CD14-positive monocyte (primary cell): Measurements from ENCODE around the gene ZFYVE28. TPM values are rescaled to one million over a fixed set of nuclear protein-coding genes. Genes with fewer than 3 reads are reported as not detected.

Source experiments
- DNase-seq, 3 donors: peaks; one replicate each; pipeline ENCODE4 v3.0.0-alpha.2; 2011 to 2022
- H2AFZ ChIP-seq: 2 replicates; pipeline ENCODE4 v1.6.0; 2012; ENCODE audit warnings: mild to moderate bottlenecking, low read depth, low read length, inconsistent platforms; ENCODE audit not compliant: insufficient read depth, poor library complexity, severe bottlenecking
- H3K27ac ChIP-seq, 2 donors: 1 replicate in 1 of 2; 2 replicates in 1 of 2; pipeline ENCODE4 v1.5.1; 2012 to 2013; ENCODE audit warnings: low read length in 2 of 2, control low read depth in 1 of 2, inconsistent platforms in 1 of 2, low read depth in 1 of 2, mild to moderate bottlenecking in 1 of 2
- H3K27me3 ChIP-seq, 2 donors: one replicate each; pipeline versions ENCODE4 v1.6.0 to v1.6.1; 2011 to 2013; ENCODE audit warnings: low read length in 2 of 2; ENCODE audit not compliant: control insufficient read depth in 2 of 2, insufficient read depth in 2 of 2
- H3K36me3 ChIP-seq, 2 donors: replicated peaks in 1 of 2; 1 replicate in 1 of 2; 2 replicates in 1 of 2; pipeline versions ENCODE4 v1.5.1 to v1.6.1; 2012 to 2013; ENCODE audit warnings: low read length in 2 of 2, control low read depth in 1 of 2, inconsistent platforms in 1 of 2, mild to moderate bottlenecking in 1 of 2; ENCODE audit not compliant: insufficient read depth in 2 of 2, control insufficient read depth in 1 of 2
- H3K4me1 ChIP-seq, 2 donors: 1 replicate in 1 of 2; 2 replicates in 1 of 2; pipeline versions ENCODE4 v1.5.1 to v1.6.1; 2012 to 2013; ENCODE audit warnings: low read length in 2 of 2, control low read depth in 1 of 2, inconsistent platforms in 1 of 2, mild to moderate bottlenecking in 1 of 2, moderate library complexity in 1 of 2; ENCODE audit not compliant: insufficient read depth in 2 of 2, control insufficient read depth in 1 of 2
- H3K4me2 ChIP-seq: replicated peaks from 2 replicates; pipeline ENCODE3; 2012; ENCODE audit warnings: low read length, moderate library complexity, mild to moderate bottlenecking; ENCODE audit not compliant: poor library complexity, severe bottlenecking; ENCODE audit errors: extremely low read depth
- H3K4me3 ChIP-seq, 3 experiments: fragments of 200-600 bp in 1 of 3; sonication (generic) in 1 of 3; replicated peaks in 1 of 3; 1 replicate in 2 of 3; 2 replicates in 1 of 3; pipeline ENCODE4 v1.5.1; 2011 to 2013; ENCODE audit warnings: low read length in 3 of 3, mild to moderate bottlenecking in 3 of 3, control low read depth in 2 of 3, low read depth in 2 of 3, inconsistent platforms in 1 of 3, moderate library complexity in 1 of 3
- H3K79me2 ChIP-seq: 2 replicates; pipeline ENCODE4 v1.6.0; 2012; ENCODE audit warnings: mild to moderate bottlenecking, control low read depth, inconsistent platforms, low read length, moderate library complexity; ENCODE audit not compliant: insufficient read depth
- H3K9ac ChIP-seq: 2 replicates; pipeline ENCODE4 v1.6.0; 2017; ENCODE audit warnings: low read length, mild to moderate bottlenecking; ENCODE audit not compliant: insufficient read depth, poor library complexity, severe bottlenecking
- H3K9me3 ChIP-seq, 2 donors: replicated peaks in 1 of 2; 1 replicate in 1 of 2; 2 replicates in 1 of 2; pipeline versions ENCODE4 v1.5.1 to v1.6.1; 2012 to 2013; ENCODE audit warnings: low read length in 2 of 2, control low read depth in 1 of 2; ENCODE audit not compliant: control insufficient read depth in 1 of 2, insufficient read depth in 1 of 2
- H4K20me1 ChIP-seq: 2 replicates; pipeline ENCODE4 v1.6.0; 2012; ENCODE audit warnings: mild to moderate bottlenecking, low read length, control low read depth, moderate library complexity; ENCODE audit not compliant: insufficient read depth
- H3K27ac Mint-ChIP-seq, 7 donors: one replicate each; pipeline ENCODE4 v1.8.0; 2020; ENCODE audit warnings: mild to moderate bottlenecking in 7 of 7, mixed read lengths in 7 of 7, moderate library complexity in 6 of 7, inconsistent platforms in 2 of 7
- H3K27me3 Mint-ChIP-seq, 3 donors: one replicate each; pipeline ENCODE4 v1.8.0; 2021 to 2022; ENCODE audit warnings: low read depth in 3 of 3, mild to moderate bottlenecking in 3 of 3, mixed read lengths in 3 of 3, moderate library complexity in 3 of 3, inconsistent platforms in 1 of 3
- H3K36me3 Mint-ChIP-seq, 2 donors: one replicate each; pipeline ENCODE4 v1.8.0; 2020; ENCODE audit warnings: mixed read lengths in 2 of 2, inconsistent platforms in 1 of 2, mild to moderate bottlenecking in 1 of 2
- H3K4me1 Mint-ChIP-seq: one replicate; pipeline ENCODE4 v1.8.0; 2020; ENCODE audit warnings: mild to moderate bottlenecking, mixed read lengths
- H3K4me3 Mint-ChIP-seq, 2 donors: one replicate each; pipeline ENCODE4 v1.8.0; 2020; ENCODE audit warnings: mild to moderate bottlenecking in 2 of 2, mixed read lengths in 2 of 2, moderate library complexity in 1 of 2
- H3K9me3 Mint-ChIP-seq, 7 donors: one replicate each; pipeline ENCODE4 v1.8.0; 2020 to 2022; ENCODE audit warnings: mixed read lengths in 7 of 7, mild to moderate bottlenecking in 6 of 7, moderate library complexity in 6 of 7, inconsistent platforms in 2 of 7
- WGBS: methylation state at CpG from one replicate; pipeline ENCODE4 v1.1.5; 2013; ENCODE audit warnings: missing lambda C conversion rate; ENCODE audit not compliant: insufficient coverage; 5-methylcytosine and 5-hydroxymethylcytosine counted together
- intact Hi-C, 2 donors: fragments of 100-400 bp; cut with micrococcal nuclease; formaldehyde crosslinking; loops; one replicate each; pipeline versions ENCODE4 v1.15.0 to v1.15.1; 2023
- polyA plus RNA-seq, 3 donors: library from polyadenylated mRNA; depleted of rRNA in 1 of 3; unstranded in 2 of 3; stranded (reverse) in 1 of 3; fragments of 300-500 nt in 2 of 3; fragments of >200 nt in 1 of 3; fragmentation: Illumina TruSeq in 2 of 3; gene quantifications; 1 replicate in 2 of 3; 2 replicates in 1 of 3; pipeline ENCODE4 v1.2.3, GENCODE V29; 2012 to 2021
- TF ChIP-seq, protein P1 (sequence below): fragments of 200-600 bp; IDR thresholded peaks from one replicate; pipeline ENCODE4 v1.8.0; 2022; ENCODE audit warnings: antibody characterized with exemption, mild to moderate bottlenecking

The ZFYVE28 gene
- polyA plus RNA-seq, 3 donors: 1.0 to 4.4 (median 1.1) TPM

GRCh38 chr4:2288051-2288541, 130.3 kb downstream of the ZFYVE28 start:
- Mint-ChIP-seq H3K9me3 (no peaks in the 10 kb centered on the region), H3K4me3 (no peak overlapping the region), H3K27me3 (peaks cover 8 to 18% (median 12%) of the 10 kb centered on the region in 3 donors), H3K4me1 (peaks cover 8% of the 10 kb centered on the region), H3K36me3 (no peaks in the 10 kb centered on the region), H3K27ac (no peak overlapping the region)
- H3K79me2 ChIP-seq: no peaks in the 10 kb centered on the region
- H3K27me3 ChIP-seq: peaks cover 0 to 9% of the 10 kb centered on the region in 2 donors
- no peak overlapping the region for H3K4me3 ChIP-seq
- no peaks in the 10 kb centered on the region for H3K9me3 ChIP-seq
- TF ChIP-seq, protein P1, sequence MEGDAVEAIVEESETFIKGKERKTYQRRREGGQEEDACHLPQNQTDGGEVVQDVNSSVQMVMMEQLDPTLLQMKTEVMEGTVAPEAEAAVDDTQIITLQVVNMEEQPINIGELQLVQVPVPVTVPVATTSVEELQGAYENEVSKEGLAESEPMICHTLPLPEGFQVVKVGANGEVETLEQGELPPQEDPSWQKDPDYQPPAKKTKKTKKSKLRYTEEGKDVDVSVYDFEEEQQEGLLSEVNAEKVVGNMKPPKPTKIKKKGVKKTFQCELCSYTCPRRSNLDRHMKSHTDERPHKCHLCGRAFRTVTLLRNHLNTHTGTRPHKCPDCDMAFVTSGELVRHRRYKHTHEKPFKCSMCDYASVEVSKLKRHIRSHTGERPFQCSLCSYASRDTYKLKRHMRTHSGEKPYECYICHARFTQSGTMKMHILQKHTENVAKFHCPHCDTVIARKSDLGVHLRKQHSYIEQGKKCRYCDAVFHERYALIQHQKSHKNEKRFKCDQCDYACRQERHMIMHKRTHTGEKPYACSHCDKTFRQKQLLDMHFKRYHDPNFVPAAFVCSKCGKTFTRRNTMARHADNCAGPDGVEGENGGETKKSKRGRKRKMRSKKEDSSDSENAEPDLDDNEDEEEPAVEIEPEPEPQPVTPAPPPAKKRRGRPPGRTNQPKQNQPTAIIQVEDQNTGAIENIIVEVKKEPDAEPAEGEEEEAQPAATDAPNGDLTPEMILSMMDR: no peak
- 92% methylated on average over 10 of the region's 10 CpGs for WGBS
- no peaks in the 10 kb centered on the region for H3K36me3 ChIP-seq
- no peak overlapping the region for H3K4me2 ChIP-seq
- DNase-seq: no peak
- H4K20me1 ChIP-seq: no peaks in the 10 kb centered on the region
- no peak overlapping the region for H3K27ac ChIP-seq
- H3K9ac ChIP-seq: no peak overlapping the region
- peaks cover 5 to 8% of the 10 kb centered on the region in 2 donors for H3K4me1 ChIP-seq
- intact Hi-C loops: no loop called here
- H2AFZ ChIP-seq: no peak overlapping the region

DNA sequence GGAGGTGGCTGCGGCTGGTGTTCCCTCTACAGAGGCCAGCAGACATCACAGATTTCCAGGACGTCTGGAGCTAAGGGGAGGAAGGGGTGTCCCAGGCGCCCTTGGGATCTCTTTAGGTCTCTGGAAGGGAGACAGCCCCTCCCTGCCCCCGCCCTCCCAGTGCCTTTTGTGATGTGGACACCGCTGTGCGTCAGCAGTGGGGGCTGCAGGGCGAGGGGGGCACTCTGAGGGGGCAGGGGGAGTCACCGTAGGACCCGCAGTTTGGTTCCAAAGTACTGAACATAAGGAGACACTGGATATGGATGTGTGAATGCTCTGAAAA, 130.9 kb downstream of the ZFYVE28 start:
- H4K20me1 ChIP-seq: no peaks in the 10 kb centered on the region
- WGBS: 100% methylated on average over 1 of the region's 9 CpGs
- no peak overlapping the region for H3K9ac ChIP-seq
- peaks cover 8% of the 10 kb centered on the region for H3K4me1 Mint-ChIP-seq
- H2AFZ ChIP-seq: no peak overlapping the region
- H3K4me1 ChIP-seq: peaks cover 5 to 8% of the 10 kb centered on the region in 2 donors
- no peak overlapping the region for H3K27ac ChIP-seq
- no peak overlapping the region for H3K27ac Mint-ChIP-seq
- DNase-seq: no peak
- H3K27me3 ChIP-seq: peaks cover 0 to 9% of the 10 kb centered on the region in 2 donors
- no peaks in the 10 kb centered on the region for H3K36me3 Mint-ChIP-seq
- H3K4me2 ChIP-seq: no peak overlapping the region
- H3K4me3 ChIP-seq: no peak overlapping the region
- intact Hi-C loops: no loop called here
- peaks cover 8 to 18% (median 12%) of the 10 kb centered on the region in 3 donors for H3K27me3 Mint-ChIP-seq
- H3K9me3 Mint-ChIP-seq: no peaks in the 10 kb centered on the region
- TF ChIP-seq, protein P1: no peak
- H3K79me2 ChIP-seq: no peaks in the 10 kb centered on the region
- no peaks in the 10 kb centered on the region for H3K9me3 ChIP-seq
- no peaks in the 10 kb centered on the region for H3K36me3 ChIP-seq
- H3K4me3 Mint-ChIP-seq: no peak overlapping the region
